AG10803 (cell line): Measurements from ENCODE around the gene NSFL1C.

Experiments
- DNase-seq: peaks from one replicate; pipeline ENCODE4 v3.0.0; 2010; ENCODE audit warnings: low read depth
- H3K4me3 ChIP-seq: 2 replicates; pipeline ENCODE4 v1.5.1; 2011; ENCODE audit warnings: mild to moderate bottlenecking, low read length, control low read depth
- TF ChIP-seq, protein P1 (sequence below): conservative IDR thresholded peaks from 2 replicates; pipeline ENCODE4 v1.5.1; 2011; ENCODE audit warnings: mild to moderate bottlenecking, low read length, control low read depth, inconsistent platforms

NSFL1C gene

DNA sequence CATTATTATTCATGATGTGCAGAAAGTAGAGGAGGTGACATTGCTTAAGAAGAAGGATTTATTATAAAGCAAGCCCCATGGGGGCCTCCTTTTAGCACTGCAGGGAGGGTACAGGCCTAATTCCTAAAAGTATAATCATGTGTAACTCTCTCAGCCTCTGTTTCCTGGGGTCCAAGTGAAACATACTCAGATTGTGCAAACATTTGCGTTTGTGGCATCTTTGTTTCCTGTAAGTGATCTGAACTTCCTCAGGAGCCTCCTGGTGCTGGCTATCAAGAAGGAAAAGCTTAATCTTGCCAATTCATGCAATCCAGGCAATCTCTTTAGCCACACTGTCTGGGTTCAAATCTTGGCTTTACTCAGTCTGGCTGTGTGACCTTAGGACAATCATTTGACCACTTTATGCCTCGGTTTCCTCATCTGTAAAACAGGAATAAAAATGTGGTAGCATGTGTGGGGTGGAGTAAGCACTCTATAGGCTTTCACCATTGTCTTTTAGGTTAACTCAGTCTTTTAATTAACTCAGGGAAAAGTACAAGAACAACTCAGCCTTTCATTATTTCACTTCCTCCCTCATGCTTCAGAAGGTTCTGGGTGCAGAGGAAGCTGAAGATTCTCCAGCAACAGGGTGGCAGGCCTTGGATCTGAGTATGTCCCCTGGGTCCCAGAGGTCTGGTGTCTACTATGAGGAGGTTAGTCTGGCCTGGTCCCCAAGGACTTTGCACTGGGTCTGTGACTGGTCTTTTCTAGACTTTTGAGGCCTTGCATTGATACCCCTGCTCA, 25.4 kb upstream of the NSFL1C start:
- TF ChIP-seq, protein P1, sequence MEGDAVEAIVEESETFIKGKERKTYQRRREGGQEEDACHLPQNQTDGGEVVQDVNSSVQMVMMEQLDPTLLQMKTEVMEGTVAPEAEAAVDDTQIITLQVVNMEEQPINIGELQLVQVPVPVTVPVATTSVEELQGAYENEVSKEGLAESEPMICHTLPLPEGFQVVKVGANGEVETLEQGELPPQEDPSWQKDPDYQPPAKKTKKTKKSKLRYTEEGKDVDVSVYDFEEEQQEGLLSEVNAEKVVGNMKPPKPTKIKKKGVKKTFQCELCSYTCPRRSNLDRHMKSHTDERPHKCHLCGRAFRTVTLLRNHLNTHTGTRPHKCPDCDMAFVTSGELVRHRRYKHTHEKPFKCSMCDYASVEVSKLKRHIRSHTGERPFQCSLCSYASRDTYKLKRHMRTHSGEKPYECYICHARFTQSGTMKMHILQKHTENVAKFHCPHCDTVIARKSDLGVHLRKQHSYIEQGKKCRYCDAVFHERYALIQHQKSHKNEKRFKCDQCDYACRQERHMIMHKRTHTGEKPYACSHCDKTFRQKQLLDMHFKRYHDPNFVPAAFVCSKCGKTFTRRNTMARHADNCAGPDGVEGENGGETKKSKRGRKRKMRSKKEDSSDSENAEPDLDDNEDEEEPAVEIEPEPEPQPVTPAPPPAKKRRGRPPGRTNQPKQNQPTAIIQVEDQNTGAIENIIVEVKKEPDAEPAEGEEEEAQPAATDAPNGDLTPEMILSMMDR = no peak
- no peak overlapping the region for H3K4me3 ChIP-seq
- DNase-seq = no peak

DNA sequence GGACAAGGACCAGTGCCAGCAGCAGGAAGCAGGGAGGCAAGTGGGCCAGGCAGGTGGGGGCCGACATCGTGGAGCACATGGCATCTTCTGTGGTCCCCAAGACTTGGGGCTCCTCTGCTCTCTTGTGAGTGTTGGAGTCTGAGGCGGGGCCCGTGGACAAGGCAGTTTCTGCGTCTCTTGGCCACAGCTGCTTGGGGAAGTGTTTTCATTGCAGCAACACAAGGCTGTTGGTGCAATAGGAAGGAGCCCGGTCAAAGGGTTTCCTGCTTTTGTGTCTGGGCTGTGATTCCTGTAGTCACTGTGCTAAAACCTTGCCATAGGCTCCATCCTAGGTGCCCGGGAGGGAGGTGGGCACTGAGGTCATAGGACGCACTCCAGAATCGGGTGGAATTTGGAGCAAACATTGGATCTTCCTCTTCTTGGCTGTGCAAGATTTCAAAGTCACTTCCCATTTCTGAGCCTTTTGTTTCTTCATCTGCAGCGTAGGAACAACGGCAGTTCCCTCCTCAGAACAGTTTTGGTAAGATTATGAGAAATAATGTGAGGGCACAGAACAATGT, 24.7 kb upstream of the NSFL1C start, which contains the start of gene SIRPB2:
TSS of gene SIRPB2 (minus strand) at position 140 of the 560 bp plus-strand sequence. CDS start at position 79, 61 bp downstream.
- TF ChIP-seq, protein P1 = no peak
- no peak within 1 kb of the TSS for H3K4me3 ChIP-seq
- DNase-seq = no peak

DNA sequence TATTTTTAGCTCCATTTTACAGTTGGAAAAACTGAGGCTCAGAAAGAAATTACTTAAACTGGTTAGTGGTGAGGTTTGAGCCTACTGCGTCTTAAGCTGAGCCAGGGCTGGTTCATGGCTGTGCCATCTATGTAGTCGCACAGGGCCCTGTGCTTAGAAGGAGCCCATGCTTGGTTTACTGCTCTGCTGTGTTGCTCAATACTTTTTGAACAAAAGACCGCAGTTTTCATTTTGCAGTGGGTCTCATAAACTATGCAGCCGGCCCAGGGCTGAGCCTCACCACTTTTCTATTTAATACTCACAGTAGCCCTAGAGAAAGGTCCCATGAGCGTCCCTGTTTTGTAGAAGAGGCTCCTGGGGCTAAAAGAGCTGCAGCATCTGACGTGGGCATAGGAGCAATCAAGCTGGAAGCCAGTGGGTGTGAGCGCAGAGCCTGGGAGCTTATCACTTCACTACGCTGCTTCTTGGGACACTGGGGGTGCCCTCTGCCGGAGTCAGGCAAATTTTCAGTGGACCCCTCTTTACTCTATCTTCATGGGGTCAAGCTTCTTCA, 24.1 kb upstream of the NSFL1C start:
- TF ChIP-seq, protein P1 = no peak
- H3K4me3 ChIP-seq = no peak overlapping the region
- no peak for DNase-seq

DNA sequence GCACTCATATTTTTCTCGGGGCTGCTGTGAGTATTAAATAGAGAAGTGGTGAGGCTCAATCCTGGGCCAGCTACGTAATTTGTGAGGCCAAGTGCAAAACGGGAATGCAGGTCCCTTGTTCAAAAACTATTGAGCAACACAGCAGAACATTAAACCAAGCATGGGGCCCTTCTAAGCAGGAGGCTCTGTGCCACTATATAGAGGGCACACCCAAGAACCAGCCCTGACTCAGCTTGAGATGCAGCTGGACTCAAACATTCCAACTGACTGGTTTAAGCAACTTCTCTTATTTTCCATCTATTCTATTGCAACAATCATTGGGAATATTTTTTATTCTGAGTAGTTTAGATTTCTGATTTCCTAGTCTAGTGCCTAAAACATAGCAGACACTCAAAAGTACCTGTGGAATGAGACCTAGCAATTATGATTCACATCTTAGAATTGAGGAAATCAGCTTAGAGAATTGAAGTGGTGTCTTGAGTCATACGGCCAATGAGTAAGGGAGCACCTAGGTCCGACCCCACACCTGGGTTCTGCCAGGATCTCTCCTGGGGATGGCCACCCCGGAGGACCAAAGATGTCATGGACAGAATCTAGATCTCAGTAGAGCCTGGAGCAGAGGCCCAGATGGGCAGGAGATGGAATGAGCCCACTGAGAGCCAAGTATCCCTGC, 23.3 kb upstream of the NSFL1C start:
- peak; percentile 53 for DNase-seq
- TF ChIP-seq, protein P1 = no peak
- no peak overlapping the region for H3K4me3 ChIP-seq

DNA sequence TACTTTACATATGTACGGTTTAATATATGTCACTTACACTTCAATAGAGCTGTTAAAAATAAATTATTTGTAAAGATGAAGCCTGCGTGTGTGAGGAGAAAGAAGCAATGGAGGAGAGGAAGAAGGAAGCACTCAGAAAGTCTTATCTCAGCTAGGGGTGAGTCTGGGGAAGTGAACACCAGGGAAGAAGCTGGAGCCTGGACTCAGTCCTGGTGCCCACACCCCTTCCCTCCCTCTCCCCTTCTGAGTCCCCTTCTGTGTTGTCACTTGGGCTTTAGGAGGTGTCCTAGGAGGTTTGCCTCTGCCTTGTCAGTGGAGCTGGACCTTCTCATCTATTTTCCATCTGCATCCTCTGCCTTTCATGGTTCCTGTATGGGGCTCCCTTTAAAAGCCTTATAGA, 22.7 kb upstream of the NSFL1C start:
- TF ChIP-seq, protein P1 = no peak
- no peak for DNase-seq
- no peak overlapping the region for H3K4me3 ChIP-seq

DNA sequence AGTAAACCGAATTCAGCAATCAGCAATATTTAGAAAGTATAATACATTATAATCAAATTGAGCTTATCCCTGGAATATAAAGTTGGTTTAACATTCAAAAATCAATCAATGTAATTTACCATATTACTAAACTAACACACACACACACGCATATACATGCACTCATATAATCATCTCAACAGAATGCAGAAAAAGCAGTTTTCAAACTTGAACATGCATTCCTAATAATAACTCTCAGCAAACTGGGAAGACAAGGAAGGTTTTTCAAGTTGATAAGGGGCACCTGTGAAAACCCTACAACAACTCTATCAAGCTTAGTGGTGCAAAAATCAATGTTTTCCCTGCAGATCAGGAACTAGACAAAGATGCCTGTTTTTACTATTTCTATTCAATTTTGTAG, 19.9 kb upstream of the NSFL1C start:
- TF ChIP-seq, protein P1 = no peak
- H3K4me3 ChIP-seq = no peak overlapping the region
- DNase-seq = no peak
